ENCODE results near the gene TDRD12.

DNA sequence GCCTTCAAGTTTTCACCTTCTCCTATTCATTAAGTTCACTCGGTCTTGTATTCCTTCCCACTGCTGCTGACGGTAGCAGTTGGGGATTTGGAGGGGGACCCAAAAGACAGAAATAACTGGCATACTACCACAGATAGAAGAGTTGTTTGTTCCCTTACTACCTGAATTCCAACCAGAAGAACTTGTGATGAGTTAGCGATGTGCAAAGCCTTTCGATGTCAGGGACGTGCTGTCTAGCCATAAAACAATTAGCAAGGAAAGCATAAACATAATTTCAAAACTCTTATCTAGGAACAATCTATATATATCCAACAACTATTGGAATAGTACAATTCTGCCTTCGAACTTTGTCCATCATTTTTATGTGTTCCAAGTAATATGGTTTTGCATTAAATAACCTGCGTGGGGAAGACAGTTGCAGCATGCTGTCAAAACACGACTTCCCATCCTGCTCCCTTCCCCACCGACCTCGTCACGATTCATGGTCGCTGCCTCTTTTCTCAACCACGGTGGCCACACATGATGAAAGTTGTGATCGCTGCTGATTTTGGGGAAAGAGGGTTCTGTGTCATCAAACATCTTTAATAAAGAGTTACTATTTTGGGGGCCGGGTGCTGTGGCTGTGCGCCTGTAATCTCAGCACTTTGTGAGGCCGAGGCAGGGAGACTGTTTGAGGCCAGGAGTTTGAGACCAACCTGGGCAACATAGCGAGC lies 153.8 kb downstream of the TDRD12 start:
- TF ChIP-seq, protein P1, sequence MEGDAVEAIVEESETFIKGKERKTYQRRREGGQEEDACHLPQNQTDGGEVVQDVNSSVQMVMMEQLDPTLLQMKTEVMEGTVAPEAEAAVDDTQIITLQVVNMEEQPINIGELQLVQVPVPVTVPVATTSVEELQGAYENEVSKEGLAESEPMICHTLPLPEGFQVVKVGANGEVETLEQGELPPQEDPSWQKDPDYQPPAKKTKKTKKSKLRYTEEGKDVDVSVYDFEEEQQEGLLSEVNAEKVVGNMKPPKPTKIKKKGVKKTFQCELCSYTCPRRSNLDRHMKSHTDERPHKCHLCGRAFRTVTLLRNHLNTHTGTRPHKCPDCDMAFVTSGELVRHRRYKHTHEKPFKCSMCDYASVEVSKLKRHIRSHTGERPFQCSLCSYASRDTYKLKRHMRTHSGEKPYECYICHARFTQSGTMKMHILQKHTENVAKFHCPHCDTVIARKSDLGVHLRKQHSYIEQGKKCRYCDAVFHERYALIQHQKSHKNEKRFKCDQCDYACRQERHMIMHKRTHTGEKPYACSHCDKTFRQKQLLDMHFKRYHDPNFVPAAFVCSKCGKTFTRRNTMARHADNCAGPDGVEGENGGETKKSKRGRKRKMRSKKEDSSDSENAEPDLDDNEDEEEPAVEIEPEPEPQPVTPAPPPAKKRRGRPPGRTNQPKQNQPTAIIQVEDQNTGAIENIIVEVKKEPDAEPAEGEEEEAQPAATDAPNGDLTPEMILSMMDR (IDR thresholded peaks at IDR 0.05), result no peak
- no peak for TF ChIP-seq POLR2A (IDR thresholded peaks at IDR 0.05)
- TF ChIP-seq EP300 (IDR thresholded peaks at IDR 0.05), result no peak

All from tibial nerve (tissue), 4 donors.